GM21737 (cell line): ENCODE measurements around the gene PEPD.

ENCODE experiments used
- ATAC-seq: cut with Tn5 transposase; IDR thresholded peaks from one replicate; pipeline ENCODE4 v1.9.1; 2021; ENCODE audit warnings: mild to moderate bottlenecking, moderate library complexity; ENCODE audit not compliant: unreplicated experiment

PEPD gene

GRCh38 chr19:33547676-33548075 lies 26.1 kb upstream of the PEPD start:
- no peak for ATAC-seq

- no peak for ATAC-seq
Observed at GRCh38 chr19:33546656-33547055, 25.1 kb upstream of the PEPD start.

DNA sequence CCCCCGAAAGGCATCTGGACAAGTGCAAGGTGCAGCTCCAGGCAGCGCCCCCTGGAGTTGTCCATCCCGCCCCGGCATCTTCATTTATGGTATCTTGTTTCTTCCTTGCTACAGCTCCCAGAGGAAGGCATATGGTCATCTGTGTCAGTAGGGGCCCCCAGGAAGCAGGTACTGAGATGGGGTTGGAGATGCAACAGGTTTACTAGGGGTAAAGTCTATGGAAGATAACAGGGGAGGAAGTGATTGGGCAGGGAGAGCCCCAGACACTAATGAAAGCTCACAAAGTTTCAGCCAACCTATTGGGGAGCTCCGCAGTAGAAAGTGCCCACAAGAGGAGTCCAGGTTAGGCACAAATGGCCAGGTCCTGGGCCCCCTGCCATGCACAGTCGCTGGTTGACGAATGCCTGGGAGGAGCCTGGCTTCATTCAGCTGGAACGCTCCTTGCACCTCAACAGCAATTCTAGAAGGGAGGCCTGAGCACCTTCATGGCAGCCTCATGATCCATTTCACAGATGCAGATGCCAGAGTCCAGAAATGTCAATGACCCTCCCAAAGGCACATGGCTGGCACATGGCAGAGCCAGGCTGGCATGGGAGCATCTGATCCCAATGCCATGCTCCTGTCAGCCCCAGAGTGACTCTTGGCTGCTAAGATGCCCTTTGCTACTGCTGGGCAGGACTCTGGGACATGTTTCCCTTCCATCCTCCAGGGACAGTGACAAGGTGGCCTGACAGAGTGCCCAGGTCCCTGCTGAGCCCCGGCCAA lies 23.8 kb upstream of the PEPD start:
- no peak for ATAC-seq

GRCh38 chr19:33535226-33535625 lies 13.6 kb upstream of the PEPD start:
- ATAC-seq = no peak

DNA sequence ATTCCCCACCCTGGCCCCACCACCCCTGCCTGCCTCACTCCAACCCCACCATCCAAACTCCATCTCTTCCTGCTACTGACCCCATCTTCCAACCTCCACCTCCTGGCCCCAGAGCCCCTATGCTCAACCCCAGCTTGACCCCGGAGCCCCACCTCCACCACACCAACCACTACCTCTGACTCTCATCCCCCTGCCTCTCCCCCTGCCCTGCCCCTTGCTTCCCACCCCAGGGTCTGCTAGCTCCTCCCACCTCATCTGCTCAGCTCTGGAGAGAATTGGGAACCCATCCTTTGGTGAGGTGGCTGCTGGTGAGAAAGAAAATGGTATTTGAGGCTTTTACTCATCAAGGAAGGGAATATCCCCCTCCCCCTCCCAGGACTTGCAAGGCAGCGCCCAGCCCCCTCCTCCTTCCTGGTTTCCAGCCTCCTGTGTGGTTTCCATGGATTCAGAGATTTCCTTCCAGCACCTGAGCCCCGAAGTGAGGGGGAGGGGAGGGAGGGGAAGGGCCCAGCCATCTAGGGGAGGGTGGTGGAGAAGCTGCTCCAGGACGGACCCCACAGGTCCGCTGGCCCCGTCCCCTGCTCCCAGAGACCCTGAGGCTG lies 11.4 kb upstream of the PEPD start:
- ATAC-seq = no peak

DNA sequence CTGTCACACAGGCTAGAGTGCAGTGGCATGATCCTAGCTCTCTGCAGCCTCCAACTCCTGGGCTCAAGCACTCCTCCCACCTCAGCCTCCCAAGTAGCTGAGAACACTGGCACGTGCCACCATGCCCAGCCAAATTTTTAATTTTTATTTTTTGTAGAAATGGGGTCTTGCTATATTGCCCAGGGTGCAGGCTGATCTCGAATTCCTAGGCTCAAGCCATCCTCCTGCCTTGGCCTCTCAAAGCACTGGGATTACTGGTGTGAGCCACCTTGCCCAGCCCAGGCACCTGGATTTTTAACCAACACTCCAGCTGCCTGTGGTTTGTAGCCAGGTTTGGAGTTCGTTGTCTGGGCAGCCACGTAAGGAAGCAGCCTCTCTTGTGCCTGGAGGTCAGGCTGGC lies 9.3 kb upstream of the PEPD start:
- ATAC-seq = no peak

GRCh38 chr19:33530296-33530695 lies 8.7 kb upstream of the PEPD start:
- ATAC-seq = no peak

GRCh38 chr19:33529094-33529676 lies 7.6 kb upstream of the PEPD start:
- ATAC-seq = no peak

DNA sequence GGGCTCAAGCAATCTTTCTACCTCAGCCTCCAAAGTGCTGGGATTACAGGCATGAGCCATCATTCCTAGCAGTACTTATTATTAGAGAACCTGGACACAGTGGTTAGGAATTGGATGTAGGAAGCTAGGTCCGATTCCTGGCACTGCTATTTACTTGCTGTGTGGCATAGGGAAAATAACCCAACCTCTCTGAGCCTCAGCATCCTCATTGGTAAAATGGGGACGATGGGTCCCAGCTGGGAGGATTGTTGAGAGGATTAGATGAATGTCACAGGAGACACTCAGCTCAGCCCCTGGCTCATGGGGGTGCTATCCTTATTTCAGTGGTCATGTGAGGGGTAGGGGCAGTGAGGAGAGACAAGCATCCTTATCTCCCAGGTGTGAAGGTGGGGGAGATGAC lies 6.8 kb upstream of the PEPD start:
- ATAC-seq = no peak

- no peak for ATAC-seq
Observed at GRCh38 chr19:33527125-33527524, 5.5 kb upstream of the PEPD start.

GRCh38 chr19:33524024-33524664 lies 2.6 kb upstream of the PEPD start:
- ATAC-seq = no peak

- no peak for ATAC-seq
Observed at GRCh38 chr19:33523167-33523566, 1.6 kb upstream of the PEPD start.

- no peak for ATAC-seq
Observed at GRCh38 chr19:33522371-33522662, 726 bp upstream of the PEPD start.

- no peak for ATAC-seq
Observed at GRCh38 chr19:33520844-33521479, 629 bp downstream of the PEPD start.

DNA sequence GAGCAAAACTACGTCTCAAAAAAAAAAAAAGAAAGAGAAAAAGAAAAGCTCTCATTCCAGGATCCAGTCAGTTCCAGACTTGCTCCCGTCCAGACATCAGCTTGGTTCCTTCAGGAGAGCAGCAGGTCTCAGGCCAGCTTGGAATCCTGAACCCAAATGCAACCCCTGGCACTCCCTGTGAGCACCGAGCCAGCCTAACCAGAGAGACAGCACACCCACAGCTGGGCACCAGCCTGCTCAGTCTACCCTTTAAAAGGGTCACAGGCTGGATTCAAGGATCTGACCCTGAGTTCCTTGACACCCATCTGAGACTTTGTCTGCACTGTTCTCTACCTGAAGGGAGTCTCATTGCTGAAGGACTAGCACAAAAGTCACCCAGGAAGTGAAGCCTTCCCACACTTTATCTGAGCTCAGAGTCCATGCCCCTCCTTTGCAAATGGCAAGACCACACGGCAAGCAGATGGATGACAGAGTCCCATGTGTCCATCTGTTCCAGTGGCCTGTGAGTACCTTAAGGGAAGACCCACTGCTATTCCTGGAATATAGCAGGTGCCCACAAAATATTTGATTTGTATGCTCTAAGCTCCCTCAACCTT lies 1.4 kb downstream of the PEPD start:
- no peak for ATAC-seq

DNA sequence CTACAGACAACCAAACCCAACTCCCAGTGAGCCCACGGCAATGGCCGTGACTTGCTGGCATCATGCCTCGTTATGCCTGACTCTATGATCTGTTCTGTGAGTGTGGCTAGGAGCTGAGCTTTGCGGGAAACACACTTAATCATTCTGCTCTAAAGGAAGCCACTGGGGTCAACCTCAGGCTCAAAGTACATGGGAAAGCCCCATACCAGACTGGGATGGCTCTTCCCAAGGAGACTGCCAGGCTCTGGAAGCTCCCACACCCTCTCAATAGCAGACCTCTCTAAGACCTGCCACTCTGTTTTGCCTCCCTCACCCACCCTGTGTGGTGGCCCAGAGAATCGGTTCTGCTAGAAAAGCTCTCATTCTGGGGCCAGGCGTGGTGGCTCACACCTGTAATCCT lies 2.2 kb downstream of the PEPD start:
- no peak for ATAC-seq

- ATAC-seq = no peak
Observed at GRCh38 chr19:33518541-33518940, 3.0 kb downstream of the PEPD start.

- ATAC-seq = no peak
Observed at GRCh38 chr19:33517922-33518321, 3.7 kb downstream of the PEPD start.

DNA sequence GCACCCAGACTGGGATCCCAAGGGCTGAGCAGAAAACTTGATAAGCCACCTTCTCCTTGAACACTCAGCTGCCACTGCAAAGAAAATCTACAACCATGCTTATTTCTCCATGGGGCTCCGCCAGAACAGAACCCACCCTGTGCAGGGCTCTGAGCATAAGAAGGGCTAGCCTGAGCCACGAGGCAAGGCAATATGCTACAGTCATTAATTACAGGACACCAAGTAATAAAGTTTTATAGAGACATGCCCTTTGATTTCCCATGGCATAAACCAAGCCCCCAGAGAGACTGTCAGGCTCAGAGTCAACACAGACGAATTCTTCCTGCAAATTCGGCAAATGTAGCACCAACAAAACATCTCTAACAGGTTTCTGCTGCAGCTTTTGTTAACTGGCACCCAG lies 5.7 kb downstream of the PEPD start:
- no peak for ATAC-seq

DNA sequence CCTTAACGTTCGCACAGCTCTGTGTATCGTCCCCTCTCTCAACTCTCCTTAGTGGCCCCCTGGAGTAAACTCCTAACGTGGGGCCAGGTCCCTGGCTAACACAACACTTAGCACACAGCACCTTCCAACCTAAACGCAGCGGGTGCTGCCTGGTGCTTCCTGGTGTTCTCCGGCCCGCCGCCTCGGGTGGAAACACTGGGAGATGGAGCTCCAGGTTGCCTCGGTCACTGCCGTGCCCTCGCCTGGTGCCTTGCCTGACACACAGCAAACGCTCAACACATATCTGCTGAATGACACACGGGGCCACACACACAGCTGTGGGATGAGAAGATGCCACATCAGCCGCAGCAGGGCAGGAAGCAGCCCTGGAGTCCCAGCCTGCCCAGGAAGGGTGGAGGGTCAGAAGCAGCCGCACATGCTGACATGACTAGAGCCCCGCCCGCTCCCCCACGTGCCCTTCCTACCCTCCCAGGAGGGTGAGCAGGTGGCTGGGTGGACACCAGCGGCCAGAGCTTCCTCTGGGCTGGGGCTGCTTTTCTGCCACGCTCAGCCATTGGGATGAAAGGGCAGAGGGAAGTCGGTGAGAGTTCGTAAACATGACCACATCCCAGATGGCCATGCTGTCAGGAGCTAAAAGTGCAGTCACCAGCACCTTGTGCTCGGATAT lies 6.6 kb downstream of the PEPD start:
- no peak for ATAC-seq

DNA sequence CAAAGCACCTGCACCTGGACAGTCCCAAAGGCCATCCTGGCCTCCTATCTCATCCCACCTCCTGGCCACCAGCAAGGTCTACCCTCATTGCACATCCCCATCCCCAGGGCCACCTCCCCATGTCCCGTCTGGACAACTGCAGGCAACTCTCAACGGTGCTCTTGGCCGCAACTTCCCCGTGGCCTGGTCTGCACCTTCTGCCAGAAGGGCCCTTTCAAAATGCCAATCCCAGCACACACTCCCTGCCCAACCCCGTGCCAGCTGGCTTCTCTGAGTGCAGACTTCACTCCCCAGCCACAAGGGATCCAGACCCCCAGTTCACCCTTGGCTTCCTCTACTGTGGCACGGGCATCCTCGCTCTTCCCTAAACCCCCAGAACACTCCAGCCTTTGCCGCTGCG lies 8.2 kb downstream of the PEPD start:
- ATAC-seq = no peak
